ENCODE results near the gene FBXO10.
"Not testable (repeated sequence)": the region's sequence is repeated elsewhere in the genome, so short reads cannot be mapped to it uniquely, and the experiment has no call there.

Gene FBXO10

GRCh38 chr9:37551468-37551867 lies 24.7 kb downstream of the FBXO10 start:
- no peak for DNase-seq (ENCODE audit: low read depth)

DNA sequence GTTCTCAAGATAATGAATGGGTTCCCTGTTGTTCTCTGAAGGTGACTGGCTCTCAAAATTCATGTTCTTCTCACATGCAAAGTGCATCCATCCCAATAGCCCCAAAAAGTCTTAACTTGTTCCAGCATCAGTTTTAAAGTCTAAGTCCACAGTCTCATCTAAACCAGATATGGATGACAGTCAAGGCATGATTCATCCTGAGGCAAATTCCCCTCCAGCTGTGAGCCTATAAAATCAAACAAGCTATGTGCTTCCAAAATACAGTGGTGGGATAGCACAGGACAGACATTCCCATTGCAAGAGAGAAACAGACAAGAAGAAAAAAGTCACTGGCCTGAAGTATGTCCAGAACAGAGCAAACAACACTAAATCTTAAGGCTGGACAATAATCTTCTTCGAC lies 25.4 kb downstream of the FBXO10 start:
- DNase-seq (ENCODE audit: low read depth), result no peak

DNA sequence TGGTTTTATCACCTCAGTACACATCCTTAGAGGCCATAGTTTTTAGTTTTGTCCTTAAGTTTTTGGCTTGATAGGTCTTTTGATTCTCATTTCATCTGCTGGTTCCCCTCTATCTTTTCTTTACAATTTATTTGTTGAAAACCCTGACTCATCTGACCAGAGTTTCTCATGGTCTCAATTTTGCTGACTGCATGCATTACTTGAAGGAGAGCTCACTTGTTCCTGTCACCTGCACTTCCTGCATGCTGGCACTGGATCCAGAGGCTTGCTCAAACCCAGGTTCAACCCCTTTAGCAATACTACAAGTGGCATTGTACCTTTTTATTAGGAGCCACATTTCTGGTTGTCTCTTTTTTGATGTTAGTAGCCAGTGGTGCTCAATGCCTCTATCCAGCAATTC lies 26.7 kb downstream of the FBXO10 start:
- no peak for DNase-seq (ENCODE audit: low read depth)

DNA sequence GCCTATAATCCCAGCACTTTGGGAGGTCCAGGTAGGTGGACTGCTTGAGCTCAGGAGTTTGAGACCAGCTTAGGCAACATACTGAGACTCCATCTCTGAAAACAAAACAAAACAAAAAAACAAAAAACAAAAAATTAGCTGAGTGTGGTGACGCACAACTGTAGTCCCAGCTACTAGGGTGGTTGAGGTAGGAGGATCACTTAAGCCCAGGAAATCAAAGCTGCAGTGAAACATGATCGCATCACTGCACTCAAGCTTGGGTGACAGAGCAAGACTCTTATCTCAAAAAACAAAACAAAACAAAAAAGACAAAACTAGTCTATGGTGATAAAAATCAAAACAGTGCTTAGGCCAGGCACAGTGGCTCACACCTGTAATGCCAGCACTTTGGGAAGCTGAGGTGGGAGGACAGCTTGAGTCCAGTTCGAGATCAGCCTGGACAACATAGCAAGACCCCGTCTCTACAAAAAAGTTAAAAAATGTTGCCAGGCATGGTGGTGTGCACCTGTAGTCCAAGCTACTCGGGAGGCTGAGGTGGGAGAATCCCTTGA lies 28.8 kb downstream of the FBXO10 start:
- DNase-seq (ENCODE audit: low read depth), result no peak

DNA sequence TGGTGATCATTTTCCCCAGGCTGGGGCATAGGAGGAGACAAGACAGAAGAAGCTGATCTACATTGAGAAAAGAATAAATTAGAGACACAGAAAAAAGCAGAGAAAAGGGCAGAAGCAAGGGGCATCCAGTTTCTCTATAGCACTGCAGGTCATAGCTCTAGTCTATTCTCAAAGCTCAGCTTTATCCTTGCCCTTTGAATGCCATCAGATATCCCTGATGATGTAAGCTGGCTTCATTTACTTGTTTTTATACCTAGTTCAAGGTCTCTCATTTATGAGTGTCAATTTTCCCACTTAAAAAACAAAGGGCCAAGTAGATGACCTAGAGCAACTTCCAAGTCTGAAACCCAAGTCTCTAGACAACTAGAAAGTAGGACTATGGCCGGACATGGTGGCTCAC lies 32.7 kb downstream of the FBXO10 start:
- DNase-seq (ENCODE audit: low read depth), result no peak

DNA sequence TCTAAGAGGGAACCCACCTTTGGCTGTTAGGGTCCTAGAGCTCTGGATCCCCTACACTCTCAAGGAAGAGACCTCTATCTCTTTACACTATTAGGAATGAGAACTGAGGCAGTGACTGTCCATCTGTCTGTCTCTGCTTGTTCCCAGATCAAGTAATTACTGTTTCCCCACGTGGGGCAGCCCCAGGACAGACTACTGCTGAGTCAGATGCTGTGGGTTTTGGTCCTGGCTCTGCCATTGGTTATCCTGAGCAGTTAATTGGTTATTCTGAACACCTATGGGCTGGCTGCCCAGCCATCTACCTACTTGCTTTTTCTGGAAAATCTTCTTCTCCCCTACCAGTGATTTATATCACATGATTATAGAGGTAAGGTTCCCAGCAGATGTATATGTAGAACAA lies 33.3 kb downstream of the FBXO10 start:
- DNase-seq (ENCODE audit: low read depth), result no peak

GRCh38 chr9:37542488-37542887 lies 33.7 kb downstream of the FBXO10 start:
- DNase-seq (ENCODE audit: low read depth), result no peak

GRCh38 chr9:37541465-37541864 lies 34.7 kb downstream of the FBXO10 start:
- DNase-seq (ENCODE audit: low read depth), result no peak

DNA sequence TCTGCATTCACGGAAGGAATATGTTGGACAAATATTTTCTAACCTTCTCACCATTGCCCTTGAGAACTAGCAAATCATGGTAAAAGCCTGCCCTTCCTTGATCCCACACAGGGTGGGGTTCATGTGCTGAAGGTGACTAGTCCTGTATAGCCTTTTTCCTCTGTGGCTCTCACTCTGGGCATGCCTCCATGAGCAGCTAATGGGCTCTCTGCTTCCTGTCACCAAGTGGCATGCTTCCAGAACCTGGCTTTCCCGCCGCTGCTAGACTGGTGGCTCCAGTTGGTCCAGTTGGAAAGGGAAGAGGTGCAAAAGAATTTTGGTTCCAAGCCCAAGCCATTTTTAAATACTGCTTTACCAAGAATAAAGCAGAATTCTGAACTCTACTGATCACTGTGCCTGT lies 35.5 kb downstream of the FBXO10 start:
- DNase-seq (ENCODE audit: low read depth), result no peak

DNA sequence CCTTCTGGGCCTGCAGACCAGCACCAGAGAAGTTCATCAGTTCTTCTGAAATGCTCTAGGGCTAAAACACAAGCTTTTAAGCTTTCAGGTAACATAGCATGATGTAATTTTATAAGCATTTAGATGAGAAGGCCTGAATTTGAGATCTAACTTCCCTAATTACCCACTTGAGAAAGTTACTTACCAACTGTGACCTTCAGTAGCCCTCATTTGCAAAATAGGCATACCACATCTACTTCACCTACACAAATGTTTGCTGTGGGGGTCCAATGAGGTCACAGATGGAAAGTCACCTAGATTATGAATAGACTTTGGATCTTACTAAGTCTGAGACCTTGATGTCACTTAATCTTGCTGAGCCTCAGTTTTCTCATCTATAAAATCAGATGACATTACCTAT lies 36.5 kb downstream of the FBXO10 start:
- DNase-seq (ENCODE audit: low read depth), result no peak

- no peak for DNase-seq (ENCODE audit: low read depth)
Observed at GRCh38 chr9:37538099-37538498, 38.1 kb downstream of the FBXO10 start.

DNA sequence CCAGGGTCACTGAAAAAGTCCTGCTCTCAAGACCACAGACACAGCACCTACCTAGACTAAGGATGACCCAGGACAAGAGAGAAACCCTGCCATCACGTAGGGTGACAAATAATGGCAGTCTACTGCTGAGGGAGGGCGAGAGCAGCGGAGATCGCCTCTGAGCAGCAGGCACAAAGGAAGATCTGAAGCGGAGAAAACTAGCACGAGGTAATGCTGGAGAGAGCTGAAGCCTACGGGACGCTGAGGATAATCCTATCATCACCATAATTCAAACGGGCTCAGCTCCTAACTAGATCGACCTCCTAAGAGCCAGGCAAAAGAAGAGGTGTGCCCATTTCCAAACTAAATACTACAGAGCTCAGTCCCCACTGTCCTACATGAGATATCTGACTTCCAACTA lies 41.3 kb downstream of the FBXO10 start:
- no peak for DNase-seq (ENCODE audit: low read depth)

- DNase-seq (ENCODE audit: low read depth), result no peak
Observed at GRCh38 chr9:37534412-37534811, 41.8 kb downstream of the FBXO10 start.

DNA sequence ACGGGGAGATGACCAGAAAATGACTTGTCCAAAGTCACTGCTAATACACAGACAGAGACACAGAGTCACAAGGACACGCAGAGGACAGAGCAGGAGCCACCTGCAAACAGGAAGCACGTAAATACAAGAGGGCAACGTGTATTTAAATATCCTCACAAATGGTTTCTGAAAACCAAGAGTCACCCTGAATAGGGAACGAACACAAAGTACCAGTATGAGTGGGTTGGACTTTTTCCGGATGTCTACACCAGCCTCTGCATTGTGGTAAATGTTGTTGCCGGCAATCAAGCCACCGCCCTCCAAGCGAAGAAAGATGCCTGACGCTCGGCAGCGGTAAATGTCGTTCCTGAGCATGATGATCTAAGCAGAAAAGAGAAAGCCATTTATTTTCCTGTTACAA lies 44.5 kb downstream of the FBXO10 start:
- DNase-seq (ENCODE audit: low read depth), result no peak

GRCh38 chr9:37528652-37529471 lies 47.3 kb downstream of the FBXO10 start:
- DNase-seq (ENCODE audit: low read depth), result peak; percentile 40

- DNase-seq (ENCODE audit: low read depth), result no peak
Observed at GRCh38 chr9:37523916-37524315, 52.3 kb downstream of the FBXO10 start.

GRCh38 chr9:37522971-37523370 lies 53.2 kb downstream of the FBXO10 start:
- DNase-seq (ENCODE audit: low read depth), result no peak

GRCh38 chr9:37521111-37521510 lies 55.1 kb downstream of the FBXO10 start:
- no peak for DNase-seq (ENCODE audit: low read depth)

GRCh38 chr9:37520641-37521040 lies 55.5 kb downstream of the FBXO10 start:
- no peak for DNase-seq (ENCODE audit: low read depth)

- DNase-seq (ENCODE audit: low read depth), result no peak
Observed at GRCh38 chr9:37517923-37518322, 58.3 kb downstream of the FBXO10 start.

DNA sequence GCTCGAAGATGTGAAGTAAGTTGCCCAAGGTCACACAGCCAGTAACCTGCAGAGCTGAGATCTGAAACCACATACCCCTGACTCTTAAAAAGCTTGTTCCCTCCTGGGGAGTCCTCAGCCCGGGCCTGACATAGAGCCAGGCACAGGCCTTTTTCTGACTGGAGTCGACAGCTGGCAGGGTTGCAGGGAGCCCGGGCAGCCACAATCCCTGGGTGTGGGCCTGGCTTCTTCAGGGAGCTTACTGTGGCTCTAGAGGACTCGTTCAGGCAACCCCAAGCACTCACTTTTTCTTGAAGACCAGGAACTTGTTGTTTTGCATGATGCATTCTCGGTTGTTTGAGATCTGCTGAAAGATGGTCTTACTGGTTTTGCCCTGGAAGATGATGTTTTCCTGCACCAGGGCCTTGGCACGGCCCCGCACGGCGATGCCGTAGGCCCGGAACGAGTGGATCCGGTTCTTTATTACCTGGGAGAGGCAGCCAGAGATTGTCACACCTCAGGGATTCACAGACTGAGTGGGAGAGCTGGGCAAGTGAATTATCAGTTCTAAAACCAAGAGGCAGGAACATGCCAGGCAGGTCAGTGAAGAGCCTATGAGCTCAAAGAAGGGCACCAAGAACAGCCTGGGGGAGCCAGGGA lies 60.4 kb downstream of the FBXO10 start:
- DNase-seq (ENCODE audit: low read depth), result no peak

- DNase-seq (ENCODE audit: low read depth), result no peak
Observed at GRCh38 chr9:37514999-37515398, 61.2 kb downstream of the FBXO10 start.

DNA sequence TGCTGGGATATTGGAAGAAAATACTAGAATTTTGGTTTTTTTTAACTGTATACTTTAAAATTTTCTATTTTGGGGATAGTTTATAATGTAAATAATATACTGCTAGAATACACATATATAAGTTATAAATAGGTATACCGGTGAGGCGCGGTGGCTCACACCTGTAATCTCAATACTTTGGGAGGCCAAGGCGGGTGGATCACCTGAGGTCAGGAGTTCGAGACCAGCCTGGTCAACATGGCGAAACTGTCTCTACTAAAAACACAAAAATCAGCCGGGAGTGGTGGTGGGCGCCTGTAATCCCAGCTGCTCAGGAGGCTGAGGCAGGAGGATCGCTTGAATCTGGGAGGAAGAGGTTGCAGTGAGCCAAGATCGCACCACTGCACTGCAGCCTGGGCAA lies 61.8 kb downstream of the FBXO10 start:
- not testable (repeated sequence) for DNase-seq (ENCODE audit: low read depth)

DNA sequence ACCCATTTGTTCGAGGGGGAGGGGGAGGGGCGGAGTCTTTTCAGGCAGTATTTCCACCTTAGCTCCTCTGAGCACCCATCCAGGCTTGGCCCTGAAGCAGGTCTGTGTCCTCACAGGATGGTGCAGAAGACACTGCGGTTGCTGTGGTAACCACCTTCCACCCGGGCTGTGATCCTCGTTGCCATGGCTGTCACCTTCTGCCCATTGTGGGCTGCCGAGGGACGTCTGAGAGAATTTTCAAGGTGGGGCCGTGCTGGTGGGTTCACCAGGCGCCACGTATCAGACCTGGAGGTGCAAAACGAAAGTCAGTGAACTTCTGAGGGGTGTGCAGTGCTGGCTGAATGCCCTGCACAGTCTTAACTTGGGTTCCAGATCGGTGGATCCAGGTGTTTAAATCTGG lies 63.7 kb downstream of the FBXO10 start:
- DNase-seq (ENCODE audit: low read depth), result peak; percentile 10
